ENCODE data around the gene CXCL3.

DNA sequence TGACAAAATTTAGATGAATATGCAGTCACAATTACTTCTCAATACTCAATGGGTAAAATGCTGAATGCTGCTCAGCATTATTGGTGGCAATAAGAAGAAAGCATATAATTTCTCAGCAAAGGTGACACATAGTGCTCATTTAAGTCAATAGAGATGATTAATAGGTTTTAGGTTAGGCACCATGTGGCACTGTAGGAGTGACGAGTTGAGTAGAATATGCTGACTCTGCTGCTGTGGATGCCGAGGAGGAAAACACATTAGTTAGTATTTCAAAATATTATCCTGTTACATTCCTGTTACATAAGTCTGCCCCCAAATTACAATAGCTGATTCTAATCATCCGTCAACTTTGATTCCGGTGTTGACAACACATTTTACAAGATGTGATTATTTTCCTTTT, 26.4 kb downstream of the CXCL3 start:
- TF ChIP-seq, protein P1, sequence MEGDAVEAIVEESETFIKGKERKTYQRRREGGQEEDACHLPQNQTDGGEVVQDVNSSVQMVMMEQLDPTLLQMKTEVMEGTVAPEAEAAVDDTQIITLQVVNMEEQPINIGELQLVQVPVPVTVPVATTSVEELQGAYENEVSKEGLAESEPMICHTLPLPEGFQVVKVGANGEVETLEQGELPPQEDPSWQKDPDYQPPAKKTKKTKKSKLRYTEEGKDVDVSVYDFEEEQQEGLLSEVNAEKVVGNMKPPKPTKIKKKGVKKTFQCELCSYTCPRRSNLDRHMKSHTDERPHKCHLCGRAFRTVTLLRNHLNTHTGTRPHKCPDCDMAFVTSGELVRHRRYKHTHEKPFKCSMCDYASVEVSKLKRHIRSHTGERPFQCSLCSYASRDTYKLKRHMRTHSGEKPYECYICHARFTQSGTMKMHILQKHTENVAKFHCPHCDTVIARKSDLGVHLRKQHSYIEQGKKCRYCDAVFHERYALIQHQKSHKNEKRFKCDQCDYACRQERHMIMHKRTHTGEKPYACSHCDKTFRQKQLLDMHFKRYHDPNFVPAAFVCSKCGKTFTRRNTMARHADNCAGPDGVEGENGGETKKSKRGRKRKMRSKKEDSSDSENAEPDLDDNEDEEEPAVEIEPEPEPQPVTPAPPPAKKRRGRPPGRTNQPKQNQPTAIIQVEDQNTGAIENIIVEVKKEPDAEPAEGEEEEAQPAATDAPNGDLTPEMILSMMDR (IDR thresholded peaks at IDR 0.05), result no peak
- no peak for TF ChIP-seq TCF7L2 (IDR thresholded peaks at IDR 0.05; ENCODE audit: low read depth, low read length)
- TF ChIP-seq POLR2AphosphoS5 (IDR thresholded peaks at IDR 0.05; ENCODE audit: low read depth, low read length), result no peak

Measured in Panc1 (cell line).